Ovary (tissue), 3 donors: ENCODE measurements around the gene MYT1.

Source experiments
- EP300 ChIP-seq: sonication (generic); formaldehyde crosslinking; IDR thresholded peaks from one replicate; pipeline ENCODE4 v1.6.1; 2017; ENCODE audit warnings: antibody characterized with exemption
- POLR2A ChIP-seq: fragments of 450-650 bp; IDR thresholded peaks from one replicate; pipeline ENCODE4 v1.6.1; 2017; ENCODE audit warnings: antibody characterized with exemption, mild to moderate bottlenecking, moderate library complexity
- TF ChIP-seq, protein P1 (sequence below), 3 donors: fragments of 450-650 bp in 2 of 3; fragments of 200-600 bp in 1 of 3; IDR thresholded peaks; one replicate each; pipeline versions ENCODE4 v1.5.1 to v1.8.0; 2016 to 2022; ENCODE audit warnings: antibody characterized with exemption in 3 of 3, mild to moderate bottlenecking in 1 of 3
- donor health status: DM: no; HTN: no; CAD: no.

DNA sequence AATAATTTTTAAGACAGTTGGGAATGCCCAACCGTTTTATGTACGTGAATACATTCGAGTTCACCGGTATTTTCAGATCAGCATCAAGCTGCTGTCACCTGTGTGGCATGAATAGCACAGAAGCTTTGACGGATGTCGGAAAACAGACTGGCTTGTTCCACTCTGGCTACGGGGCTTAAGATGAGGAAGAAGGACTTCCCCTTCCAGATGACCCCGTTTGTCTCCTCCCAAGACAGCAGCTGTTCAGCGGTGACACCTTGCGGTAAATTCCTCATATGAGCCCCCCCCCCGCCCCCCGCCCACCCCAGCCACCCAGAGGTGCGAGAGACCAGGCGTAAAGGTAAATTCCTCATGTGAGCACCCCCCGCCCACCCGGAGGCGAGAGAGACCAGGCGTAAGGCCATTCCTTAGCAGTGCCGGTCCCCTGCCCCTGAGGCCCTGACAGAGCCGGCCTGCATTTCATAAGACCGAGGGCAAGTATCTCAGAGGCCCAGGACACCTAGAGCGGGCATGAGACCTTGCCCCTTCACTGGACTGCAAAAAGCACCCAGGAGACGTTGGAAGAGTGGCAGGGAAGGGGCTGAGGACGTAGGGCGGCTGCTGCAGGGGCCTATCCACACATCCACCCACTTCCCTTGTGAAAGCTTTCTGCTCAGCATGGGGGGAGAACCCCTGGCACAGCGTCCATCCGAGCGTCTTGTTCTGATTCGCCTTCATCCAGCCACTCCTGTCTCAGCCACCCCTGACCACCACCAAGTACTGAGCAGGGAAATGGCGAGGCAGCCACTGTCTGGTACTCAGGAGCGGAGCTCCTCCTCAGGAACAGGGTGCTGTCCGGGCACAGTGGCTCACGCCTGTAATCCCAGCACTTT, 84.0 kb downstream of the MYT1 start:
- no peak for TF ChIP-seq POLR2A
- TF ChIP-seq, protein P1, sequence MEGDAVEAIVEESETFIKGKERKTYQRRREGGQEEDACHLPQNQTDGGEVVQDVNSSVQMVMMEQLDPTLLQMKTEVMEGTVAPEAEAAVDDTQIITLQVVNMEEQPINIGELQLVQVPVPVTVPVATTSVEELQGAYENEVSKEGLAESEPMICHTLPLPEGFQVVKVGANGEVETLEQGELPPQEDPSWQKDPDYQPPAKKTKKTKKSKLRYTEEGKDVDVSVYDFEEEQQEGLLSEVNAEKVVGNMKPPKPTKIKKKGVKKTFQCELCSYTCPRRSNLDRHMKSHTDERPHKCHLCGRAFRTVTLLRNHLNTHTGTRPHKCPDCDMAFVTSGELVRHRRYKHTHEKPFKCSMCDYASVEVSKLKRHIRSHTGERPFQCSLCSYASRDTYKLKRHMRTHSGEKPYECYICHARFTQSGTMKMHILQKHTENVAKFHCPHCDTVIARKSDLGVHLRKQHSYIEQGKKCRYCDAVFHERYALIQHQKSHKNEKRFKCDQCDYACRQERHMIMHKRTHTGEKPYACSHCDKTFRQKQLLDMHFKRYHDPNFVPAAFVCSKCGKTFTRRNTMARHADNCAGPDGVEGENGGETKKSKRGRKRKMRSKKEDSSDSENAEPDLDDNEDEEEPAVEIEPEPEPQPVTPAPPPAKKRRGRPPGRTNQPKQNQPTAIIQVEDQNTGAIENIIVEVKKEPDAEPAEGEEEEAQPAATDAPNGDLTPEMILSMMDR (IDR thresholded peaks at IDR 0.05), result no peak
- TF ChIP-seq EP300, result no peak
